Measurements from ENCODE around the gene CSRNP3. TPM values are rescaled to one million over a fixed set of nuclear protein-coding genes. Genes with fewer than 3 reads are reported as not detected.

Gene CSRNP3
- total RNA-seq, 1 donor from 2014 or later, result not detected

Other genes starting within 250 kb of the CSRNP3 start
- gene SCN2A, start 230.3 kb upstream of the CSRNP3 start, total RNA-seq, result not detected in 2 replicates

Measured in T-helper 1 cell treated with Interleukin-12 subunit alpha and Interleukin-12 subunit beta and Interleukin-4 antibody, amounts not matched to agents 30 ng/mL and 1 ng/mL, for 36 hours (primary cell).